DMS153 (cell line): ENCODE measurements around the gene KCNK3.

Experiments used
- DNase-seq: peaks from one replicate; lab custom pipeline; 2025; lab: John Stamatoyannopoulos, UW

The KCNK3 gene

GRCh38 chr2:26691881-26692278 is 642 bp upstream of the KCNK3 start:
- no peak for DNase-seq

GRCh38 chr2:26692897-26693849 is 651 bp downstream of the KCNK3 start:
- no peak for DNase-seq

GRCh38 chr2:26694001-26694400 is 1.5 kb downstream of the KCNK3 start:
- DNase-seq, result no peak

- no peak for DNase-seq
Observed at GRCh38 chr2:26696351-26696816, 3.9 kb downstream of the KCNK3 start.

GRCh38 chr2:26697425-26697824 is 4.9 kb downstream of the KCNK3 start:
- no peak for DNase-seq

GRCh38 chr2:26699295-26699694 is 6.8 kb downstream of the KCNK3 start:
- DNase-seq, result no peak

DNA sequence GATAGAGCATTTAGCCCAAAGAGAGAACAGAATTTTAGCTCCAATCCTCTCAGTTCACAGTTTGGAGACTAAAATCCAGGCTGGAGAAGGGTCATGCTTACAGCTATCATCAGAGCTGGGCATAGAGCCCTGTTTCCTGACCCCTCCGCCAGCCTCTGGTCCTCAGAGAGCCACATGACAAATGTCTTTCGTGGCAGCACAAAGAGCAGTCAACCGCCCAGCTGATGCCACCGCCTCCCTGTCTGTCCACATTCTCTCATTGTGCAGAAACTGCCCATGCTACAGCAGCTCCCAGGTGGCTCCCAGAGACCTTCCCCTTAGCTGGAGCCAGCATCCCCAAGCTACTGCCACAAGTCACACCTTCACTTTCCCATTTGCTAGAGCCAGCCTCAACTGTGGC is 7.6 kb downstream of the KCNK3 start:
- DNase-seq, result no peak

- DNase-seq, result no peak
Observed at GRCh38 chr2:26701596-26701995, 9.1 kb downstream of the KCNK3 start.

- no peak for DNase-seq
Observed at GRCh38 chr2:26702025-26702424, 9.5 kb downstream of the KCNK3 start.

DNA sequence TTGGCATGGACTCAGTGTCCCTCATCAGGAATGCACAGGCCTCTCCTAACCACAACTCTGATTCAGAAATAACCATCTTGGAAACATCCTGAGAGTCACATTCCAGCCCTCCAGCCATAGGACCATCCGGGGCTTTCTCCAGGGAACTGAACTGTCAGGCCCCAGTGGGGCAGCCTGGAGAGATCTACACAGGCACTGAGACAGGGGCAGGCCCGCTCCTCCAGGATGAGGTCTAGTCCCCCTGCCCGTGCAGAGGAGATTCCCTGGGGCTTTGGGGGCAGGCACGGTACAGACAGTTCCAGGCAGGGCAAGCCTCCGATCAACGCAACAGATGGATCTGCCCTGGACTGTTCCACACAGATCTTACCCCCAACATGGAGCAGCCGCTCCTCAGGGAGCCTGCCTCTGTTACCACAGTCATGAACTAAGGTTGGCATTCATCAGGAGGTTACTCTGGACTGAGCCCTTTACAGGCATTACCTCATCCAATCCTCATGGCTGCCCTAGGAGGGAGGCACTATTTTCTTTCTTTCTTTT is 12.0 kb downstream of the KCNK3 start:
- no peak for DNase-seq

DNA sequence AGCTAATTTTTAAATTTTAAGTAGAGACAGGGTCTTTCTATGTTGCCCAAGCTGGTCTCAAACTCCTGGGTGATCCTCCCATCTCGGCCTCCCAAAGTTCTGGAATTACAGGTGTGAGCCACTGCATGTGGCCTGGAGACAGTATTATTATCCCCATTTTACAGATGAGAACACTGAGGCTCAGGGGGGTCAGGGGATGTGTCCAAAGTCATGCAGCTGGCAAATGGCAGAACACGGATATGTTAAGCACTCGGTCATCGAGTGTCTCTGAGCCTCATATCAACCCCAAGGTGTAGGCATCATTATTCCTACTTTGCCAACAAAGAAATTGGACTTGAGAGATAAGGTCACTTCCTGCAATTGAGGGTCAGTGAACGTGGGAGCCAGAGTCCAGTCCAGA is 12.6 kb downstream of the KCNK3 start:
- DNase-seq, result no peak

DNA sequence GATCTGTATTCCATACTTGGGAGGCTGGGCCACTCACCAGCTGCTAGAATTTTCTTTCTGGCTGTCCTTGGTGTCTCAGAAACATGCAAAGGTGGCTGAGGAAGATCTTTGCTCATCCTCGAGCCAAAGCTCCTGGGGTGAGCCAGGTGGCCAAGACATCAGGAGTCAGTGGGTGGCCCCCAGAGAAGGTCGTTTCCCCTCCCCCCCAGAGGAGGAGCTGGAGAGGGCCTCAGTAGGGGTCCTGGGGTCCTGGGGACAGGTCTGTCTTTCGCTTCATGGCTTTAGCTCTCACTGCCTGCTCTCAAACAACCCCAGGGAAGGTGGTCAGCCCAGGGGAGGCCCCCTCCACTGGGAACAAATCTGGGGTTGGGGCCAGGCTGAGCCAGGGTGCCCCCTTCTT is 13.6 kb downstream of the KCNK3 start:
- no peak for DNase-seq

GRCh38 chr2:26706616-26707473 is 14.3 kb downstream of the KCNK3 start:
- DNase-seq, result no peak

- no peak for DNase-seq
Observed at GRCh38 chr2:26707747-26708146, 15.2 kb downstream of the KCNK3 start.

GRCh38 chr2:26708457-26708856 is 15.9 kb downstream of the KCNK3 start:
- DNase-seq, result no peak

- DNase-seq, result no peak
Observed at GRCh38 chr2:26709323-26710110, 17.0 kb downstream of the KCNK3 start.

GRCh38 chr2:26710145-26710544 is 17.6 kb downstream of the KCNK3 start:
- no peak for DNase-seq

- no peak for DNase-seq
Observed at GRCh38 chr2:26710743-26711456, 18.4 kb downstream of the KCNK3 start.

- peak; percentile 29 for DNase-seq
Observed at GRCh38 chr2:26711457-26712161, 19.1 kb downstream of the KCNK3 start.
